ENCODE measurements around the gene ABCC4.
"Not testable (repeated sequence)": the region's sequence is repeated elsewhere in the genome, so short reads cannot be mapped to it uniquely, and the experiment has no call there.

The ABCC4 gene

DNA sequence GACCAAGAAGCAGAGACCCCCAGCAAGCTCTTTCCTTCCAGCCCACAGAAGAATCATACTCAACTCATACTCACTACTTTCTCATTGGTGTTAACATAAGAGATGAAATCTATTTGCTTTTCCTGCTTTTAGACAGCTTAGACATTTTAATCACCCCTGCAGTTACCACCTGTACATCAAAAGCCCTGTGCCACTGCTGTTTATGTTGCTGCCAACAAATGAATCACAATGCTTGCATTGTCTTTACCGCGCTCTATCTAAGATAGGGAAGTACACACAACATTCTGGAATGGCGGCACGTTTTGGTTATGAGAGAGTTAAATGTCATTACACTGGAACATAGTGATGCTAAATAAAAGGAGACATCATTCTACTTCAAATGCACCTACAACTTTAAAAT lies 95.1 kb downstream of the ABCC4 start:
- CTCF ChIA-PET: interaction anchor here (2.0 kb wide), 1 partner anchor 14 kb away, joined by 11 read pairs; no protein-coding TSS in a partner anchor
- H3K4me1 ChIP-seq (ENCODE audit: control extremely low read depth in 1 of 4, control insufficient read depth in 4 of 4, insufficient read depth in 4 of 4, low read length in 3 of 4): peaks cover 2 to 7% (median 5%) of the 10 kb centered on the region in 4 experiments
- peaks cover 3 to 28% (median 17%) of the 10 kb centered on the region in 4 experiments for H3K36me3 ChIP-seq (ENCODE audit: control insufficient read depth in 4 of 4, insufficient read depth in 4 of 4, low read length in 3 of 4)
- H3K9me3 ChIP-seq (ENCODE audit: control extremely low read depth in 1 of 5, control insufficient read depth in 4 of 5, insufficient read depth in 2 of 5, low read depth in 1 of 5, low read length in 4 of 5): no peaks in the 10 kb centered on the region
- H3K27me3 ChIP-seq (replicated peaks in 2 of 5; ENCODE audit: control insufficient read depth in 4 of 5, insufficient read depth in 5 of 5, low read length in 4 of 5): no peaks in the 10 kb centered on the region
- H3K27ac ChIP-seq (ENCODE audit: insufficient read depth in 1 of 2, low read depth in 1 of 2, low read length in 2 of 2, poor library complexity in 1 of 2, severe bottlenecking in 2 of 2): no peak overlapping the region
- no peak for DNase-seq
- POLR2A ChIA-PET: no interaction called here
- no peak overlapping the region for H3K4me3 ChIP-seq (ENCODE audit: control insufficient read depth in 1 of 7, extremely low read depth in 1 of 7, insufficient read depth in 4 of 7, low read depth in 2 of 7, low read length in 6 of 7)
- 100% methylated on average over 2 of the region's 4 CpGs for WGBS (ENCODE audit: insufficient coverage)

DNA sequence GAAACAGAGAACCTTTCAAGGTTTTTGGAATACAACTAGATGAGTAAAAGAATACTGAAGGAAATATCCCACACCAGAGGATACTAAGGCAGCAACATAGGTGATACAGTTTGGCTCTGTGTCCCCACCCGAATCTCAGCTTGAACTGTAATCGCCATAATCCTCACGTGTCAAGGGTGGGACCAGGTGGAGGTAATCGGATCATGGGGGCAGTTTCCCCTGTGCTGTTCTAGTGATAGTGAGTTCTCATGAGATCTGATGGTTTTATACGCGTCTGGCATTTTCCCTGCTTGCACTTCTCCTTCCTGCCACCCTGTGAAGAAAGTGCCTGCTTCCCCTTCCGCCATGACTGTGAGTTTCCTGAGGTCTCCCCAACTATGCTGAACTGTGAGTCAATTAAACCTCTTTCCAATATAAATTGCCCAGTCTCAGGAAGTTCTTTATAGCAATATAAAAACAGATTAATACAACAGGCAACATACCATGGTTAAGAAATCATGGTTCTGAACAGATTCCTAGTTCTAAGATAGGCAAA lies 97.0 kb downstream of the ABCC4 start:
- no peak overlapping the region for H3K4me3 ChIP-seq (ENCODE audit: control insufficient read depth in 1 of 7, extremely low read depth in 1 of 7, insufficient read depth in 4 of 7, low read depth in 2 of 7, low read length in 6 of 7)
- no peak overlapping the region for H3K27ac ChIP-seq (ENCODE audit: insufficient read depth in 1 of 2, low read depth in 1 of 2, low read length in 2 of 2, poor library complexity in 1 of 2, severe bottlenecking in 2 of 2)
- peak in 2 of 3 donors; percentile 64 to 74 for DNase-seq
- CTCF ChIA-PET: interaction anchor here (1.3 to 2.7 kb wide), 5 partner anchors 11 to 95 kb away, joined by 3 to 11 read pairs (median 7); no protein-coding TSS in a partner anchor
- H3K27me3 ChIP-seq (replicated peaks in 2 of 5; ENCODE audit: control insufficient read depth in 4 of 5, insufficient read depth in 5 of 5, low read length in 4 of 5): no peaks in the 10 kb centered on the region
- 35% methylated on average over 3 of the region's 7 CpGs for WGBS (ENCODE audit: insufficient coverage)
- peaks cover 2 to 7% (median 5%) of the 10 kb centered on the region in 4 experiments for H3K4me1 ChIP-seq (ENCODE audit: control extremely low read depth in 1 of 4, control insufficient read depth in 4 of 4, insufficient read depth in 4 of 4, low read length in 3 of 4)
- H3K9me3 ChIP-seq (ENCODE audit: control extremely low read depth in 1 of 5, control insufficient read depth in 4 of 5, insufficient read depth in 2 of 5, low read depth in 1 of 5, low read length in 4 of 5): no peaks in the 10 kb centered on the region
- H3K36me3 ChIP-seq (ENCODE audit: control insufficient read depth in 4 of 4, insufficient read depth in 4 of 4, low read length in 3 of 4): peaks cover 3 to 30% (median 16%) of the 10 kb centered on the region in 4 experiments
- POLR2A ChIA-PET: interaction anchor here (0.5 kb wide), 1 partner anchor 9 kb away, joined by 3 read pairs; no protein-coding TSS in a partner anchor

DNA sequence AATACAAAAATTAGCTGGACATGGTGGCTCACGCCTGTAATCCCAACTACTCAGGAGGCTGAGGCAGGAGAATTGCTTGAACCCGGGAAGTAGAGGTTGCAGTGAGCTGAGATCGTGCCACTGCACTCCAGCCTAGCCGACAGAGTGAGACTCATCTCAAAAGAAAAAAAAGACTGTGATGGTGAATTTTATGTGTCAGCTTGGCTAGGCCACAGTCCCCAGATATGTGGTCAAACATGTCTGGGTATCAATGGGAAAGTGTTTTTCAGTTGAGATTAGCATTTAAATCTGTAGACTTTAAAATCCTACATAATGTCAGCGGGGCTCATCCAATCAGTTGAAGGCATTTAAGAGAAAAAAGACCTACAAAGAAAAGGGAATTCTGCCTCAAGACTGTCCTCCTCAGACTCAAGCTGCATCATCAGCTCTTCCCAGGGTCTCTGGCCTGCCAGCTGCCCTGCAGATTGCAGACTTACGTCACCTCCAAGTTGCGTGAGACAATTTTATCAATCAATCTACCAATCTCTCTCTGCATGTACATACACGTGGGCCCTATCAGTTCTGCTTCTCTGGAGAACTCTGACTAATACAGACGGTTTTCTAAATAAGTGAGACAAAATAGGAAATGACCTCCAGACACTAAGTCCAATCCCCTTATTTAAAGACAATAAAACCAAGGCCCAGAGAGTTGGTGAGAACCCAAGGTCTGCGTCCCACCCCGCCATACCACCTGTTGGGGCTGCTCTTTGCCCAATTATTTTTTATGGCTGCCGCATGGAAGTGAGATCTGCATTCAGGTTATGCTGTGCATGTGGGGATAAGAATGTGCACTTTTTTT lies 99.2 kb downstream of the ABCC4 start:
- no peak overlapping the region for H3K27ac ChIP-seq (ENCODE audit: insufficient read depth in 1 of 2, low read depth in 1 of 2, low read length in 2 of 2, poor library complexity in 1 of 2, severe bottlenecking in 2 of 2)
- ChIA-PET CTCF (interaction anchor here (1.4 to 2.8 kb wide), 4 partner anchors 10 to 83 kb away, joined by 3 to 14 read pairs (median 6); no protein-coding TSS in a partner anchor), POLR2A (no interaction called here)
- peaks cover 0 to 2% (median 0%) of the 10 kb centered on the region in 5 experiments for H3K9me3 ChIP-seq (ENCODE audit: control extremely low read depth in 1 of 5, control insufficient read depth in 4 of 5, insufficient read depth in 2 of 5, low read depth in 1 of 5, low read length in 4 of 5)
- WGBS (ENCODE audit: insufficient coverage): 96% methylated on average over 9 of the region's 12 CpGs
- peaks cover 2 to 32% (median 13%) of the 10 kb centered on the region in 4 experiments for H3K36me3 ChIP-seq (ENCODE audit: control insufficient read depth in 4 of 4, insufficient read depth in 4 of 4, low read length in 3 of 4)
- peak in 2 of 3 donors; percentile 37 to 50 for DNase-seq
- H3K4me3 ChIP-seq (ENCODE audit: control insufficient read depth in 1 of 7, extremely low read depth in 1 of 7, insufficient read depth in 4 of 7, low read depth in 2 of 7, low read length in 6 of 7): no peak overlapping the region
- H3K4me1 ChIP-seq (ENCODE audit: control extremely low read depth in 1 of 4, control insufficient read depth in 4 of 4, insufficient read depth in 4 of 4, low read length in 3 of 4): peaks cover 2 to 7% (median 5%) of the 10 kb centered on the region in 4 experiments
- H3K27me3 ChIP-seq (replicated peaks in 2 of 5; ENCODE audit: control insufficient read depth in 4 of 5, insufficient read depth in 5 of 5, low read length in 4 of 5): no peaks in the 10 kb centered on the region

DNA sequence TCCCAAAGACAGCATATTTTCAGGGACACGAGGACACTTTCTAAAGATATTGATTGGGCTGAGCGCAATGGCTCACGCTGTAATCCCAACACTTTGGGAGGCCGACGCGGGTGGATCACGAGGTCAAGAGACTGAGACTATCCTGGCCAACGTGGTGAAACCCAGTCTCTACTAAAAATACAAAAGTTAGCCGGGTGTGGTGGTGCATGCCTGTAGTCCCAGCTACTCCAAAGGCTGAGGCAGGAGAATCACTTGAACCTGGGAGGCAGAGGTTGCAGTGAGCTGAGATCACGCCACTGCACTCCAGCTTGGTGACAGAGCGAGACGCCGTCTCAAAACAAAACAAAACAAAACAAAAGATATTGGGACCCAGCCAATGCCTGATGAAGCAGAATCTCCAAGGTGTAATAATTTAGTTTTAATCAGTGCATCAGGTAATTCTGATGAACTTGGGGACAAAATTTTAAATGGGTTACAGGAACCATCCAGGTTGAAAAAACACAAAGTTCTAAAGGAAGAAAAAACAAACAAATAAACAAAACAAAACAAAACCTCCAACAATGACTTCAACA lies 100.8 kb downstream of the ABCC4 start:
- 99% methylated on average over 13 of the region's 13 CpGs for WGBS (ENCODE audit: insufficient coverage)
- POLR2A ChIA-PET; CTCF ChIA-PET; H3K4me1 ChIP-seq (ENCODE audit: control extremely low read depth in 1 of 4, control insufficient read depth in 4 of 4, insufficient read depth in 4 of 4, low read length in 3 of 4); H3K27ac ChIP-seq (ENCODE audit: insufficient read depth in 1 of 2, low read depth in 1 of 2, low read length in 2 of 2, poor library complexity in 1 of 2, severe bottlenecking in 2 of 2); H3K4me3 ChIP-seq (ENCODE audit: control insufficient read depth in 1 of 7, extremely low read depth in 1 of 7, insufficient read depth in 4 of 7, low read depth in 2 of 7, low read length in 6 of 7); DNase-seq; H3K27me3 ChIP-seq (replicated peaks in 2 of 5; ENCODE audit: control insufficient read depth in 4 of 5, insufficient read depth in 5 of 5, low read length in 4 of 5); H3K9me3 ChIP-seq (ENCODE audit: control extremely low read depth in 1 of 5, control insufficient read depth in 4 of 5, insufficient read depth in 2 of 5, low read depth in 1 of 5, low read length in 4 of 5): not testable (repeated sequence)
- peaks cover 2 to 19% (median 9%) of the 10 kb centered on the region in 4 experiments for H3K36me3 ChIP-seq (ENCODE audit: control insufficient read depth in 4 of 4, insufficient read depth in 4 of 4, low read length in 3 of 4)

DNA sequence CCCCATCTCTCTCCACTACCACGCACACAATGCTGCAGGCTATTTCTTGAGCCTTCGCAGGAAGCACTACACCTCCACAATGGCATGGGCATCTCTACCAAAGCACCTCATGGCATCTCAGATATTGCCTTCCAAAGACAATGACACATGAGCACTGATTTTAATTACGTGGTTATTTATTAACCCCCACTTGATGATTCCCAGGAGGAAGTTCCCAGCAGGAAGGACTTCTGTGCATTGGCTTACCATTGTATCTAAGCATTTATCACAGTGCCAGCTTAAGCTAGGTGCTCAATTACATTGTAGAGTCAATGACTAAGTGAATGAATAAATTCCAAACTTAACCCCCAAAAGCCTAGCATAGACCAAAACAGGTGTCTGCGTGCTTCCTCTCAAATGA lies 101.4 kb downstream of the ABCC4 start:
- Histone ChIP-seq H3K9me3 (ENCODE audit: control extremely low read depth in 1 of 5, control insufficient read depth in 4 of 5, insufficient read depth in 2 of 5, low read depth in 1 of 5, low read length in 4 of 5) (peaks cover 0 to 2% (median 0%) of the 10 kb centered on the region in 5 experiments), H3K4me3 (ENCODE audit: control insufficient read depth in 1 of 7, extremely low read depth in 1 of 7, insufficient read depth in 4 of 7, low read depth in 2 of 7, low read length in 6 of 7) (no peak overlapping the region), H3K4me1 (ENCODE audit: control extremely low read depth in 1 of 4, control insufficient read depth in 4 of 4, insufficient read depth in 4 of 4, low read length in 3 of 4) (peaks cover 2 to 7% (median 5%) of the 10 kb centered on the region in 4 experiments), H3K36me3 (ENCODE audit: control insufficient read depth in 4 of 4, insufficient read depth in 4 of 4, low read length in 3 of 4) (peaks cover 2 to 17% (median 8%) of the 10 kb centered on the region in 4 experiments), H3K27me3 (replicated peaks in 2 of 5; ENCODE audit: control insufficient read depth in 4 of 5, insufficient read depth in 5 of 5, low read length in 4 of 5) (no peaks in the 10 kb centered on the region), H3K27ac (ENCODE audit: insufficient read depth in 1 of 2, low read depth in 1 of 2, low read length in 2 of 2, poor library complexity in 1 of 2, severe bottlenecking in 2 of 2) (no peak overlapping the region)
- WGBS (ENCODE audit: insufficient coverage): 96% methylated on average over 4 of the region's 4 CpGs
- ChIA-PET POLR2A (no interaction called here), CTCF (interaction anchor here (17.6 kb wide), 1 partner anchor 94 kb away, joined by 298 read pairs; the partner anchor contains the start of gene ABCC4)
- no peak for DNase-seq

DNA sequence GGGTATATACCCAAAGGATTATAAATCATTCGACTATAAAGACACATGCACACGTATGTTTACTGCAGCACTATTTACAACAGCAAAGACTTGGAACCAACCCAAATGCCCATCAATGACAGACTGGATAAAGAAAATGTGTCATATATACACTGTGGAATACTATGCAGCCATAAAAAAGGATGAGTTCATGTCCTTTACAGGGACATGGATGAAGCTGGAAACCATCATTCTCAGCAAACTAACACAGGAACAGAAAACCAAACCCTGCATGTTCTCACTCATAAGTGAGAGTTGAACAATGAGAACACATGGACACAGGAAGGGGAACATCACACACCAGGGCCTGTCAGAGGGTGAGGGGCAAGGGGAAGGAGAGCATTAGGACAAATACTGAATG lies 102.6 kb downstream of the ABCC4 start:
- POLR2A ChIA-PET; H3K4me3 ChIP-seq (ENCODE audit: control insufficient read depth in 1 of 7, extremely low read depth in 1 of 7, insufficient read depth in 4 of 7, low read depth in 2 of 7, low read length in 6 of 7); DNase-seq; H3K4me1 ChIP-seq (ENCODE audit: control extremely low read depth in 1 of 4, control insufficient read depth in 4 of 4, insufficient read depth in 4 of 4, low read length in 3 of 4); H3K9me3 ChIP-seq (ENCODE audit: control extremely low read depth in 1 of 5, control insufficient read depth in 4 of 5, insufficient read depth in 2 of 5, low read depth in 1 of 5, low read length in 4 of 5); H3K27me3 ChIP-seq (replicated peaks in 2 of 5; ENCODE audit: control insufficient read depth in 4 of 5, insufficient read depth in 5 of 5, low read length in 4 of 5); H3K27ac ChIP-seq (ENCODE audit: insufficient read depth in 1 of 2, low read depth in 1 of 2, low read length in 2 of 2, poor library complexity in 1 of 2, severe bottlenecking in 2 of 2): not testable (repeated sequence)
- peaks cover 2 to 17% (median 8%) of the 10 kb centered on the region in 4 experiments for H3K36me3 ChIP-seq (ENCODE audit: control insufficient read depth in 4 of 4, insufficient read depth in 4 of 4, low read length in 3 of 4)
- CTCF ChIA-PET: interaction anchor here (13.0 to 17.6 kb wide), 2 partner anchors 96 to 207 kb away, joined by 213 to 298 read pairs; partner anchors contain the start of gene ABCC4
- WGBS (ENCODE audit: insufficient coverage): no CpG with 5 or more reads among the region's 2 CpGs
